HG02610 (cell line): ENCODE measurements around the gene ASPDH.
"Not testable (repeated sequence)": the region's sequence is repeated elsewhere in the genome, so short reads cannot be mapped to it uniquely, and the experiment has no call there.

Experiments used
- ATAC-seq: cut with Tn5 transposase; IDR thresholded peaks from one replicate; pipeline ENCODE4 v1.9.1; 2021; ENCODE audit warnings: mild to moderate bottlenecking, moderate library complexity; ENCODE audit not compliant: unreplicated experiment

The ASPDH gene

GRCh38 chr19:50548191-50549058 lies 34.7 kb upstream of the ASPDH start:
- no peak for ATAC-seq

DNA sequence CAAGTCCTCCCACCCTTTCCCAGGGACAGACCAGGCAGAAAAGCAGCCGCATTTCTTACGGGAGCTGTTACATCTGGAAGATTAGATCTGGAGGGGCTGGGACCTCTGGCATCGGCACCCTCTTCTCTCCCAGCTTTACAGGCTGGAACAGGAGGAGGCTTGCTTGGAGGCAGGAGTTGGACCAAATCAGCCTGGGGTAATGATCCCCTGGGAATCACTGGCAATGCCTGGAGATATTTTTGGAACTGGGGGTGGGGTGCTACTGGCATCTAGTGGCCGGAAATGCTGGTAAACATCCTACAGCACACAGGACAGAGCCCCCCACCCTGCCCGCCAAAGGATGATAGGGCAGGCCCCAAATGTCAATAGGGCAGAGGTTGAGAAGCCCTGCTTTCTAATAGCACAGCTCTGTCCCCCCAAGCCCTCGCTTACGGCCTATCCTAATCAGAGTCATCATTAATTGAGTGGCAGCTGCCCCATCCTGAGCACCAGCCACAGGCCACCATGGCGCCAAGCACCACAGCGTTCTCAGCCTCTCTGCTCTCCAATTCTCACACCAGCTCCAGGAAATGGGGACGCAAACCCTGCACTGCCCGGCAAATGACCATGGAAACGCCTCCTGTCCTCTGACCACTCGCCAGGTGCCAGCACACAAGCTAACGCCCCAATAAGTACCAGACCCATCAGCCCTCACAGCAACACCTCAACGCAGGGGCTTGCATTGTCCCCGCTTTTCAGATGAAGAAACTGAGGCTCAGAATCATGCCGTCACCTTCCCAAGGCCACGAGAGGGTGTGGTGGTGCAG lies 33.9 kb upstream of the ASPDH start:
- no peak for ATAC-seq

DNA sequence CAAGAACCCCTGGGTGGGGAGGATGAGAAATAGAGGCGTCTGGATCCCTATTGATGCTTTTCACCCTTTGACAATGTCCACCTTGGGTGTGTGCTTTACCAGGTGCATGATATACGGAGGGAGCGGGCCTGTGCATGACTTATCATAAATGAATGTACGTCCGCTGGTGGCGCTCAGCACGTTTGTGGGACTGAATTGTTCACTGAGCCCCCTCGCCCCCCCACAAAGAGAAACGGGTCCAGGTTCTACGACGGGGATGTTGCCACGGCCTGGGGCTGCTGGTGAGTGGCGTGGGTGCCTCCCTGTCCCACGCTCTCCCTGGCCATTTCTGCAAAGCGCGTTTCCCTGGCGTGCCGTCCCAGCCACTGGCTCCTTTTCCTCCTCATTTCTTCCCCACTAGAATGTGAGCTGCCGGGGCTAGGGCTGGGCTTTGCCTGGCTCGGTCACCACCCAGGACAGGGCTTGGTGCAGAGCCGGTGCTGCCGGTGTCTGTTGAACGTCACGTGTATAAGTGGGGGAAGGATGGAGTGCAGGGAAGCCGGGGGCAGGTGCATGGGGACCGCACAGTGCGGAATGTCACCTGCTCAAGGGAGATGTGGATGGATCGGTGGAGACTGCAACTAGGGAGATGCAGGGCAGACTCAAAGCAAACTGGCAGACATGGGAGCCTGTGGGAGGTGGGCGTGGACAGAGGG lies 33.0 kb upstream of the ASPDH start:
- no peak for ATAC-seq

- no peak for ATAC-seq
These were observed 29.2 kb upstream of the ASPDH start for GRCh38 chr19:50542943-50543342.

GRCh38 chr19:50537769-50538230 lies 24.1 kb upstream of the ASPDH start:
- ATAC-seq, result no peak

- no peak for ATAC-seq
These were observed 23.6 kb upstream of the ASPDH start for GRCh38 chr19:50537306-50537685.

DNA sequence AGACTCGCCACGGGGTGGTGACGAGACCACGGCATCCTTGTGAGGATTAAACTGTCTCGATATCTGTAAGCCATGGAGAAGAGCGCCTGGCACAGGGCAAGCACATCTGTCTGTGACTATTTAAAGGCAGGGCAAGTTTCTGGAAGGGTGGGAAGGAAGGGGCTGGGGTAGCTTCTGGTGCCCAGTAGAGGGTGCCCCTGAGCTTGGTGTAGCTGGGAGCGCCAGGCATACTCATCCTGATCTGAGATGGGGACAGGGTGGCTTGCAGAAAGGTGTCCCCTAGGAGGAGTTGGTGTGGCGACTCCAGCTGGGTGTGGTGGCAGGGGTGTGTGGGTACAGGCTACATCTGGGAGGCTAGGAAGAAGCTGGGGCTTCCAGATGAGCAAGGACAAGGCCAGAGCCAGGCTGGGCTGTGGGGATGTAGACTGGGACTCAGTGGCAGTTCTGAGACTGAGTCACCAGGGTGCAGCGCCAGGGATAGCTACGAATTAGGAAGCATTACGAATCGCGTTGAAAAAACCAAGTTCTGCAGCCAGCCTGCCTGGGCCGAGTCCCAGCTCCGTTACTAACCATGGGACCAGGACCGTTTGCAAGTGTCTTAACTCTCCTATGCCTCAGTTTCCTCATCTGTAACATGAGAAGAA lies 23.1 kb upstream of the ASPDH start:
- ATAC-seq, result no peak

DNA sequence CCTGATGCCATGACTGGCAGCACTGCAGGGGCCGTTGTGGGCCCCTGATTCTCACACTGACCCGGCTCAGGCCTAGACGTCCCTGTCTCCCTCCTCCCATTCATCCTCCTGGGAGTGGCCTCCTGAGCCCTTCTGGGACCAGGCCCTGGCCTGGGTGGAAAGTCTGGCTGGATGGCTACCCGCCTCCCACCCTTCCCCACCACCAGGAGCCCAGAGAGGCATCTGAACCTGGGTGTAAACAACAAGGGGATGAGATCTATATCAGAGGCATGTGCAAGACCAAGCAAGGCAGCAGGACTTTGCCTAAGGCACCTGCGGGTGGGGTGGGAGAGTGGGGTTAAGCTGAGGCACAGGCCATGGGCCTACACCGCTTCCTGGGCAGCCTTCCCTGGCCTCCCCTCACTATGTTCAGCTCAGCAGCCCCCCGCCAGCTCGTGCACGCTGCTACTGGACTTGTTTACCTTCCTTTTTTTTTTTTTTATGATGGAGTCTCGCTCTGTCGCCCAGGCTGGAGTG lies 22.0 kb upstream of the ASPDH start:
- no peak for ATAC-seq

GRCh38 chr19:50534478-50534877 lies 20.8 kb upstream of the ASPDH start:
- no peak for ATAC-seq

GRCh38 chr19:50532952-50533351 lies 19.2 kb upstream of the ASPDH start:
- no peak for ATAC-seq

GRCh38 chr19:50531171-50531612 lies 17.5 kb upstream of the ASPDH start:
- ATAC-seq, result no peak

DNA sequence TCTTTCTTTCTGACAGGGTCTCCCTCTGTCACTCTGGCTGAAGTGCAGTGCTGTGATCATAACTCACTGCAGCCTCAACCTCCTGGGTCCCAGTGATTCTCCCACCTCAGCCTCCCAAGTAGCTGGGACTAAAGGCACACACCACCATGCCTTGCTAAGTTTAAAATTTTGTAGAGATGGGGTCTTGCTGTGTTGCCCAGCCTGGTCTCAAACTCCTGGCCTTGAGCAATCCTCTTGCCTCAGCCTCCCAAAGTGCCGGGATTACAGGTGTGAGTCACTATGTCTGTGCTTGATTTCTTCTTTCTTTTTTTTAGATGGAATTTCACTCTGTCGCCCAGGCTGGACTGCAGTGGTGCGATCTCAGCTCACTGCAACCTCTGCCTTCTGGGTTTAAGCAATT lies 14.3 kb upstream of the ASPDH start:
- not testable (repeated sequence) for ATAC-seq

DNA sequence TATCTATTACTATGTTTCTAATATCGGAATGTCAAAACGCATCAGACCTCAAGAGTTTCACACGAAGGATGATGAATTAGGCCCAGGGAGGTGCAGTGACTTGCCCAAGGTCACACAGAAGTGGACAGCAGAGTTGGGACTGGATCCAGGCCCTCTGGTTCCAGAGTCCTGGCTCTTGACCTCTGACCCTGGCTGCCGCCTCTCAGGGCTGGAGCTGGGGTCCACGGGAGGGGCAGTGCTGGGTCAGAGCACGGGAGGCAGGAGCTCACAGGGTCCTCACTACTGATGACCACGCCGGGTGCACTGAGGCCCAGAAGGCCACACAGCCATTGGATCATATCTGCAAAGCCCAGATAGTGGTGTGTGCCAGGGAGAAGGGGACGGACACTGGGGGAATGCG lies 9.2 kb upstream of the ASPDH start:
- no peak for ATAC-seq

GRCh38 chr19:50520822-50521465 lies 7.2 kb upstream of the ASPDH start:
- ATAC-seq, result no peak

DNA sequence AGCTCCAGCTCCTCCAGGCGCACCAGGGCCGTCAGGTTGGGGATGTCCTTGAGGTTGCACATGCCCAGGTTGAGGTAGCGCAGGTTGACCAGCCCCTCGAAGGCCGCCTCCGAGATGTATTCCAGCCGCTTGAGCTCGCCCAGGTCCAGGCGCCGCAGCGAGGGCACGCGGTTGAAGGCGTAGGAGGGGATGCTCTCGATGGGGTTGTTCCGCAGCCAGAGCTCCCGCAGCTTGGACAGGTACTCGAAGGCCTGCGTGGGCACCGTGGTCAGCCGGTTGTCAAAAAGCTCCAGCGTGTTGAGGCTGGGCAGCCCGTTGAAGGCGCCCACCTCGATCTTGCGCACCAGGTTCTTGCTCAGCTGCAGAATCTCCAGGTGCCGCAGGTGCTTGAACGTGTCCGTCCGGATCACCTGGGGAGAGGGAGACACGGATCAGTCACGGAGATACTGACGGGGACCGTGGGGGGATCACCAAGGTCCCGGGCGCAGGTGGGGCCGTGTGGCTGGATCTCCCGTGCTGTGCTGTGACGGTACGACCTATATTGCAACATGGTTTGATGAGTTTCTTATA lies 5.4 kb upstream of the ASPDH start:
- no peak for ATAC-seq

DNA sequence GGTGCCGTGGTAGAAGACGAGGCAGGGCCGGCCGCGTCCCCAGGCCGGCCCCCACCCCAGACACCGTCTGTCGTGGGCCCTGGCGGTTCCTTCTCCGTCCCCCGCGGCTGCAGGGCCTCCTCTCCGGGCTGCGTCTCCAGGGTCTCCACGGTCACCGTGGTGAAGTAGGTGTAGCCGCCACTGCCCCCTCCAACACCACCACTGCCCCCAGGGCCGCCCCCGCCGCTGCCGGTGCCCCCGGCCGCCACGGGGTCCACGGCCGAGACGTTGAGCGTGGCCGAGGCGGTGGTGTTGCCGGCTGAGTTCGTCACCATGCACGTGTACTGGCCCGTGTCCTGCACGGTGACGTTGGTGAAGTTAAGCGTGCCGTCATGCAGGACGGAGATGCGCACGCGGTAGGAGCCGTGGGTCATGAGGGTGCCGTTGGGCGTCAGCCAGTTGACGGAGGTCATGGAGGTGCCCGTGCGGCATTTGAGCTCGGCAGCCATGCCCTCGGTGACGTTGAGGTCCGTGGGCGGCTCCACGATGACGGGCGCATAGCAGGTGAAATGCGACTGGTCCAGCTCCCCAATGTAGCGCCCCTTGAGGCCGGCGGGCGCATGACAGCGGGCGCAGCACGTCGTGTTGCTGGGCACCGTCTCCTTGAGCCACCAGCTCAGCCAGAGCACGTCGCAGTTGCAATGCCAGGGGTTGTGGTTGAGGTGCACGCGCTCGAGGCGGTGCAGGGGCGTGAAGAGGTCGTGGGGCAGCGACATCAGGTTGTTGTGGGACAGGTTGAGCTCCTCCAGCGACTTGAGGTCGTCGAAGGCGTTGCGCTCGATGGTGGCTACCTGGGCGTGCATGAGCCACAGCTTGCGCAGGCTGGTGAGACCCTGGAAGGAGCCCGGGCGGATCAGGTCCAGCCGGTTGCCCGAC lies 4.6 kb upstream of the ASPDH start:
- ATAC-seq, result no peak

- ATAC-seq, result no peak
These were observed 4.0 kb upstream of the ASPDH start for GRCh38 chr19:50517704-50518075.

GRCh38 chr19:50516964-50517703 lies 3.4 kb upstream of the ASPDH start:
- no peak for ATAC-seq
